Endodermal cell (in vitro differentiated cells): Measurements from ENCODE around the gene WWC2. TPM values are rescaled to one million over a fixed set of nuclear protein-coding genes. Genes with fewer than 3 reads are reported as not detected.

Experiments used
- DNase-seq: peaks from one replicate; pipeline ENCODE4 v3.0.0-alpha.2; 2017
- H3K27ac ChIP-seq: 2 replicates; pipeline ENCODE4 v1.5.1; 2013; ENCODE audit warnings: mild to moderate bottlenecking, low read depth, low read length, moderate library complexity
- H3K27me3 ChIP-seq: 2 replicates; pipeline ENCODE4 v1.6.1; 2013; ENCODE audit warnings: mild to moderate bottlenecking, low read length, moderate library complexity; ENCODE audit not compliant: insufficient read depth, control insufficient read depth, poor library complexity, severe bottlenecking
- H3K36me3 ChIP-seq: 2 replicates; pipeline ENCODE4 v1.7.0; 2013; ENCODE audit warnings: mild to moderate bottlenecking, low read length, moderate library complexity; ENCODE audit not compliant: control insufficient read depth, insufficient read depth
- H3K4me1 ChIP-seq: one replicate; pipeline ENCODE4 v1.7.0; 2013; ENCODE audit warnings: low read length; ENCODE audit not compliant: control insufficient read depth, insufficient read depth
- H3K4me3 ChIP-seq: 2 replicates; pipeline ENCODE4 v1.5.1; 2013; ENCODE audit warnings: mild to moderate bottlenecking, low read length, moderate library complexity
- H3K9ac ChIP-seq: 2 replicates; pipeline ENCODE4 v1.6.1; 2013; ENCODE audit warnings: mild to moderate bottlenecking, low read length, moderate library complexity; ENCODE audit not compliant: poor library complexity, severe bottlenecking; ENCODE audit errors: extremely low read depth
- H3K9me3 ChIP-seq: 2 replicates; pipeline ENCODE4 v1.6.1; 2013; ENCODE audit warnings: mild to moderate bottlenecking, low read length, moderate library complexity; ENCODE audit not compliant: control insufficient read depth
- H3K27ac Mint-ChIP-seq: 2 replicates; pipeline ENCODE4 v1.8.0; 2020; ENCODE audit warnings: mixed read lengths
- H3K27me3 Mint-ChIP-seq: 2 replicates; pipeline ENCODE4 v1.8.0; 2021; ENCODE audit warnings: mild to moderate bottlenecking, mixed read lengths; ENCODE audit not compliant: insufficient read depth
- H3K36me3 Mint-ChIP-seq: 2 replicates; pipeline ENCODE4 v1.8.0; 2020; ENCODE audit warnings: low read depth, mixed read lengths
- H3K4me1 Mint-ChIP-seq: 2 replicates; pipeline ENCODE4 v1.8.0; 2020; ENCODE audit warnings: mixed read lengths
- H3K4me3 Mint-ChIP-seq: 2 replicates; pipeline ENCODE4 v1.8.0; 2020; ENCODE audit warnings: mild to moderate bottlenecking, moderate library complexity, mixed read lengths
- H3K9me3 Mint-ChIP-seq: 2 replicates; pipeline ENCODE4 v1.8.0; 2020; ENCODE audit warnings: mild to moderate bottlenecking, mixed read lengths
- WGBS, 2 experiments: methylation state at CpG; one replicate each; pipeline versions ENCODE4 v1.1.5 to v1.1.7; 2013; ENCODE audit warnings: missing lambda C conversion rate in 2 of 2, mixed read lengths in 1 of 2; ENCODE audit not compliant: insufficient coverage in 1 of 2, insufficient read length in 1 of 2; 5-methylcytosine and 5-hydroxymethylcytosine counted together
- total RNA-seq, 2 donors: library from RNA; stranded (reverse); fragmentation: NEBNext Ultra II Directional in 1 of 2; extraction: Animal tissue kit (Norgen Biotek cat#: 25700) in 1 of 2; gene quantifications; 2 replicates in 1 of 2; 3 replicates in 1 of 2; pipeline ENCODE4 v1.2.1, GENCODE V29; 2021
- TF ChIP-seq, protein P1 (sequence below): fragments of 200-600 bp; sonication (generic); conservative IDR thresholded peaks from 2 replicates; pipeline ENCODE4 v1.5.0; 2021; ENCODE audit warnings: antibody characterized with exemption, mild to moderate bottlenecking

The WWC2 gene
- total RNA-seq, 2 donors from 2014 or later: 98.2 to 108 TPM

GRCh38 chr4:183314336-183314735 lies 215.3 kb downstream of the WWC2 start:
- H3K36me3 ChIP-seq: peaks cover 93% of the 10 kb centered on the region
- DNase-seq: no peak
- 95 to 98% methylated on average over 15 of the region's 15 CpGs for WGBS, 2 experiments
- H3K9me3 ChIP-seq: no peaks in the 10 kb centered on the region
- Mint-ChIP-seq H3K9me3 (no peaks in the 10 kb centered on the region), H3K27ac (no peak overlapping the region), H3K4me3 (no peak overlapping the region), H3K27me3 (no peaks in the 10 kb centered on the region), H3K4me1 (no peaks in the 10 kb centered on the region), H3K36me3 (peaks cover 65% of the 10 kb centered on the region)
- no peak overlapping the region for H3K9ac ChIP-seq
- TF ChIP-seq, protein P1, sequence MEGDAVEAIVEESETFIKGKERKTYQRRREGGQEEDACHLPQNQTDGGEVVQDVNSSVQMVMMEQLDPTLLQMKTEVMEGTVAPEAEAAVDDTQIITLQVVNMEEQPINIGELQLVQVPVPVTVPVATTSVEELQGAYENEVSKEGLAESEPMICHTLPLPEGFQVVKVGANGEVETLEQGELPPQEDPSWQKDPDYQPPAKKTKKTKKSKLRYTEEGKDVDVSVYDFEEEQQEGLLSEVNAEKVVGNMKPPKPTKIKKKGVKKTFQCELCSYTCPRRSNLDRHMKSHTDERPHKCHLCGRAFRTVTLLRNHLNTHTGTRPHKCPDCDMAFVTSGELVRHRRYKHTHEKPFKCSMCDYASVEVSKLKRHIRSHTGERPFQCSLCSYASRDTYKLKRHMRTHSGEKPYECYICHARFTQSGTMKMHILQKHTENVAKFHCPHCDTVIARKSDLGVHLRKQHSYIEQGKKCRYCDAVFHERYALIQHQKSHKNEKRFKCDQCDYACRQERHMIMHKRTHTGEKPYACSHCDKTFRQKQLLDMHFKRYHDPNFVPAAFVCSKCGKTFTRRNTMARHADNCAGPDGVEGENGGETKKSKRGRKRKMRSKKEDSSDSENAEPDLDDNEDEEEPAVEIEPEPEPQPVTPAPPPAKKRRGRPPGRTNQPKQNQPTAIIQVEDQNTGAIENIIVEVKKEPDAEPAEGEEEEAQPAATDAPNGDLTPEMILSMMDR: no peak
- H3K4me3 ChIP-seq: no peak overlapping the region
- no peak overlapping the region for H3K27ac ChIP-seq
- no peaks in the 10 kb centered on the region for H3K4me1 ChIP-seq
- no peaks in the 10 kb centered on the region for H3K27me3 ChIP-seq

GRCh38 chr4:183314806-183315205 lies 215.7 kb downstream of the WWC2 start:
- H3K9me3 ChIP-seq: no peaks in the 10 kb centered on the region
- no peak overlapping the region for H3K4me3 Mint-ChIP-seq
- H3K4me3 ChIP-seq: no peak overlapping the region
- H3K9me3 Mint-ChIP-seq: no peaks in the 10 kb centered on the region
- no peaks in the 10 kb centered on the region for H3K27me3 ChIP-seq
- no peak overlapping the region for H3K27ac Mint-ChIP-seq
- H3K27ac ChIP-seq: no peak overlapping the region
- no peaks in the 10 kb centered on the region for H3K4me1 ChIP-seq
- H3K27me3 Mint-ChIP-seq: no peaks in the 10 kb centered on the region
- H3K36me3 ChIP-seq: peaks cover 91% of the 10 kb centered on the region
- no peak overlapping the region for H3K9ac ChIP-seq
- no peak for DNase-seq
- H3K4me1 Mint-ChIP-seq: no peaks in the 10 kb centered on the region
- TF ChIP-seq, protein P1: no peak
- 93 to 98% methylated on average over 9 of the region's 9 CpGs for WGBS, 2 experiments
- peaks cover 63% of the 10 kb centered on the region for H3K36me3 Mint-ChIP-seq

DNA sequence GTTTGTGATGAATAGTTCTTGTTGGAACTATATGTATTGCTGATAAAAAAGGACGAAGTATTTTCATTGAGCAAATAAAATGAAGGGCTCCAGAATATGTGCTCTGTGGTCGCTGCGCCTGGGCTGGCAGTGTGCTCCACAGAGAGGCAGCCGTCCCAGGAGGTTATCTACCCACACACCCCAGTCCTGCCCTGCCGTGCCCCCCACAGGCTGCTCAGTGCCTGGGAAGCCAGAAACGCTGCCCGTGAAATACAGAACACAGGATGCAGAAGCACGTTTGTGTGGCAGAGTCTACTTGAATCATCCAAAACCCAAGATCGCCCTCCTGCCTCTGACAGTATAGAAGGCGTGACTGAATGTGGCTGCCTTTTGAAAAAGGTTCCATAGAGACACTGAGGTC lies 219.6 kb downstream of the WWC2 start:
- H3K27me3 Mint-ChIP-seq: no peaks in the 10 kb centered on the region
- Histone ChIP-seq H3K27ac (no peak overlapping the region), H3K4me1 (no peaks in the 10 kb centered on the region), H3K27me3 (no peaks in the 10 kb centered on the region), H3K9me3 (no peaks in the 10 kb centered on the region), H3K9ac (no peak overlapping the region), H3K36me3 (peaks cover 72% of the 10 kb centered on the region), H3K4me3 (no peak overlapping the region)
- no peak for DNase-seq
- no peaks in the 10 kb centered on the region for H3K4me1 Mint-ChIP-seq
- WGBS, 2 experiments: 93 to 100% methylated on average over 3 to 10 of the region's 10 CpGs
- no peak overlapping the region for H3K4me3 Mint-ChIP-seq
- no peaks in the 10 kb centered on the region for H3K9me3 Mint-ChIP-seq
- H3K27ac Mint-ChIP-seq: no peak overlapping the region
- TF ChIP-seq, protein P1: no peak
- peaks cover 49% of the 10 kb centered on the region for H3K36me3 Mint-ChIP-seq
